ENCODE results near the gene BBC3.

BBC3 gene

DNA sequence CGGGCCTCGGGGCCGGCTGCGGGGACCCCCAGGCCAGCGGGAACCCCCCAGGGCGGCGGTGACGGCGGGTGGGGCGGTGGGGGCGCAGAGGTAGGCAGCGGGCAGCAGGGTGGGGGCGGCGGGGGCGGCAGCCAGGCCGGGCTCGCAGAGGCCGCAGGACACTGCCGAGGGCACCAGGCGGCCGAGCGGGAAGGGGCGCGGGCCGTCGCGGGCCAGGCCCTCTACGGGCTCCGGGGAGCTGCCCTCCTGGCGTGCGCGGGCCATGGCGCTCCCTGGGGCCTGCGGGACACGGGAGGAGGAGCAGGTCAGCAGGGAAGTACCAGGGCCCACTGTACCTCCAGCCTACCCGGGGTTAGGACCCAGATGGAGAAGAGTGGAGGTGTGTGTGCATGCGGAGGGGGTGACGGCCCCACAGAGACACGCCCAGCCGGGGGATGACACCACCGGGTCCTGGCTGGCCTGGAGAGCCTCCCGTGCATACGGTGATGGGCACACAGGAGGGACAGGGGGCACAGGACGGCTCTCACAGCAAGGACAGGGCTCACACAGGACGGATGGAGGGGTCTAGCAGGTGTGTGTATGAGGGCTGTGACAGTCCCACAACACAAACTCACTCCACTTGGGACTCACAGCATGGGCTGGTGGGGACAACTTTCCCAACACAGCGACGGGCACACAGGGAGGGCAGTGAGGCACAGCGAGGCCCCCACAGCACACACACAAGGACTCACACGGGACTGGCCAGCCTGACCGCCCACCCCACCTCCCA lies 2.6 kb downstream of the BBC3 start:
- H3K9me3 ChIP-seq (ENCODE audit: low read length), result no peaks in the 10 kb centered on the region
- peak overlapping the region; percentile 100 for H3K27ac ChIP-seq (ENCODE audit: low read depth, low read length)
- H3K9ac ChIP-seq (ENCODE audit: low read length), result peak overlapping the region; percentile 47
- no peaks in the 10 kb centered on the region for H3K27me3 ChIP-seq (ENCODE audit: control insufficient read depth in 1 of 2, insufficient read depth in 2 of 2, low read length in 2 of 2)
- H3K4me3 ChIP-seq (ENCODE audit: low read depth in 1 of 2, low read length in 2 of 2), result peak overlapping the region; percentile 56 to 99
- peaks cover 42% of the 10 kb centered on the region for H3K4me1 ChIP-seq (ENCODE audit: insufficient read depth, low read length)
- no peaks in the 10 kb centered on the region for H3K36me3 ChIP-seq (ENCODE audit: insufficient read depth, low read length)

DNA sequence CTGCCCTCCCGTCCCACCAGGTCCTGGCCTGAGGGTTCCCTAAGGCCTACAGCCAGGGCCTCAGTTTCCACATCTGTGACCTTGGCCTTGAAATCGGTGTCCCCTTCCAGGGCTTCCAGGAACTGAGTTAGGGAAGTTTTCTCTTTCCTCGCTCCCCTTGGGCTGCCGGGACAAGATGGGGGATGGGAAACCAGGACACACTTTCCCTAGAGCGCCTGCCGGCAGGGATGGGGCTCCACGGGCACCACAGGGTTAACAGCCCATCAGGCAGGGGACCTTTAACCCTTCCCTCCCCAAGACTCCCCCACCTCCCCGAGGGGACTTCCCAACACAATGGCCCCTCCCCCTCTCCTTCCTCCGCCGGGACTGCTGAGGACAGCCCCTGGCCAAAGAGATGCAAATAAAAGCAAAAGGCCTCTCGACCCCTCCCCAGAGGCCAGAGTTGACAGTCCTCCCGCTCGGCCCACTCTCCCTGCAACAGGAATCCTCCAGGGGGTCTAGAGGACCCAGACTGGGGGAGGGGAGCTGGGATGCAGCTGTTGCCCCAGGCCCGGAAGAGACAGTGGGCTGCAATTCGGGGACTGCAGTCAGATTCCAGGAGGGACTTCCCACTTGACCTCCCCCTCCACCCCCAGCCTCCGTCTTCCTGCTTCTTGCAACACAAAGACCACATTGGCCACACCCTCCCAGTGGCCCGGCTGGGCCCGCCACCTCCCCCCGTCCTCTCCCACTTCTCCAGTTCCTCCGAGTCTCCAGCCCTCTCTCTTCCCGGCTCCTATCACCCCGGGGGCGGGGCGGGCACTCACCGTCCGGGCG lies 3.4 kb downstream of the BBC3 start:
- peak overlapping the region; percentile 71 for H3K9ac ChIP-seq (ENCODE audit: low read length)
- H3K9me3 ChIP-seq (ENCODE audit: low read length), result no peaks in the 10 kb centered on the region
- peaks cover 42% of the 10 kb centered on the region for H3K4me1 ChIP-seq (ENCODE audit: insufficient read depth, low read length)
- no peaks in the 10 kb centered on the region for H3K27me3 ChIP-seq (ENCODE audit: control insufficient read depth in 1 of 2, insufficient read depth in 2 of 2, low read length in 2 of 2)
- H3K27ac ChIP-seq (ENCODE audit: low read depth, low read length), result peak overlapping the region; percentile 100
- H3K36me3 ChIP-seq (ENCODE audit: insufficient read depth, low read length), result no peaks in the 10 kb centered on the region
- peak overlapping the region; percentile 74 to 99 for H3K4me3 ChIP-seq (ENCODE audit: low read depth in 1 of 2, low read length in 2 of 2)

DNA sequence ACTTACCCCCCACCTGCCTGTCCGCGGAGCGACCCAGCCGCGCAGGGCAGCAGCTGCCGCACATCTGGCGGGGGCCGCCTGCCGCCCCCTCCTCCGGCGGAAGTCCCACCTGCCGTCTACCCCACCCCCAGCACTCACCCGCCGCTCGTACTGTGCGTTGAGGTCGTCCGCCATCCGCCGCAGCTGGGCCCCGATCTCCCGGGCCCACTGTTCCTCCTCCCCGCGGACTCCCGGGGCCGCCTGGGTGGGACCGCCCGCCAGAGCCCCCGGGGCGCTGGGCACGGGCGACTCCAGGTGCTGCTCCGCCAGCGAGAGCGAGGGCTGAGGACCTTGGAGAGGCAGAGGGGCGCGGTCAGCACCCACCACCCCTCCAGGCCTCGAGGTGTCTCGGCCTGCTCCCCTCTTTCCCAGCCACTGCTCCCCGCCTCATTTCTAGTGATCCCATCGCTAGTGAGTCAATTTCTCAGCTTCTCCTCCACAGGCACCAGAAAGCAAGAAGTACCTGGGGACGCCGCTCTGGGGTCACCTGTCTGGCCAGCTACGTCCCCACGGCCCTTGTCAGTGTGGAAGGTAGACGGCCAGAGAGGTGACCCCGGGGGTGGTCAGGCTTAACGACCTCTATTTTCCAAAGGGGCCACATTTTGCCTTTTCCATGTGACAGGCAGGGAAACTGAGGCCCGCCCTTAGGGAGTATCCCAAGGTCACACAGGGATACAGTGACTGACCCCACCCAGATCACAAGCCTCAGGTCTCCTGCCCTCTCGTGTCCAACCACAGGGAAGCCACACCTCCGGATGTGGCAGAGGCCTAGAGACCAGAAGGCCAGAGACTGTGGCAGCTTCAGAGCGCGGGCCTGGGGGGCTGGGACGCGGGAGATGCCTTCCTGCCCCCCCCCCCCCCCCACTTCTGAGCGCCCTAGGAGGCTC lies 4.3 kb downstream of the BBC3 start:
- peak overlapping the region; percentile 74 to 99 for H3K4me3 ChIP-seq (ENCODE audit: low read depth in 1 of 2, low read length in 2 of 2)
- H3K4me1 ChIP-seq (ENCODE audit: insufficient read depth, low read length), result peaks cover 40% of the 10 kb centered on the region
- H3K9me3 ChIP-seq (ENCODE audit: low read length), result no peaks in the 10 kb centered on the region
- peak overlapping the region; percentile 71 for H3K9ac ChIP-seq (ENCODE audit: low read length)
- no peaks in the 10 kb centered on the region for H3K27me3 ChIP-seq (ENCODE audit: control insufficient read depth in 1 of 2, insufficient read depth in 2 of 2, low read length in 2 of 2)
- H3K27ac ChIP-seq (ENCODE audit: low read depth, low read length), result peak overlapping the region; percentile 100
- peaks cover 5% of the 10 kb centered on the region for H3K36me3 ChIP-seq (ENCODE audit: insufficient read depth, low read length)

DNA sequence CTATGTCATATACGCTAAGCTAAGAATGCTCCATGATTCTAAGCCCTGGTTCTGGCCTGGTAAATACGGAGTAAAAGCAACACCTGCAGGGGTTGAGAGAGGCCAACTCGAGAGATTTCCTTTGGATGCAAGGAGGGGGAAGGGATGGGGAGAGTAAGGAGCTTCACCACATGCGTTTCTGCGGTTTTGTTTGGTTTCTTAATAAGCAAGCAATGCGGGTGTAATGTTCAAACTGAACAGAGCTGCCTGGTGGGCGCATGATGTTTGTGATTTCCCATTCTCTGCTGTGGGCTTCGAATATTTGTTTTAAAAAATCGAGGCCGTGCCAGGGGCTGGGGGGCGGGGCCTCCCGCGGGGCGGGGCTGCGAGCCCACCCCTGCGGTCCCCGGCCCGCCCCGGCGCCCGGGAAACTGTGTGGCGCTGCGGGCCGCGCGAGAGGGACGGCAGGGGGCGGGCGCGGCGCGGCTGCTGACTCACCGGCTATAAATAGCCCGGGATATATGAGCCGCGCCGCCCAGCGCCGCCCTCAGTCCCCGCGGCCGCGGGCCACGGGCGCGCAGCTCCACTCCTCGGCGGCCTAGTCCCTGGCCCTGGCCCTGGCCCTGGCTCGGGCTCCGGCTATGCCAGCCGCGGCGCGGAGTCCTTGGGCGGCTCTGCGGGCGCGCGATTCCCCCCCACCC lies 5.1 kb downstream of the BBC3 start:
- Histone ChIP-seq H3K27ac (ENCODE audit: low read depth, low read length) (peak overlapping the region; percentile 100), H3K9me3 (ENCODE audit: low read length) (no peaks in the 10 kb centered on the region), H3K4me3 (ENCODE audit: low read depth in 1 of 2, low read length in 2 of 2) (peak overlapping the region; percentile 74 to 99), H3K9ac (ENCODE audit: low read length) (no peak overlapping the region), H3K4me1 (ENCODE audit: insufficient read depth, low read length) (peaks cover 36% of the 10 kb centered on the region), H3K27me3 (ENCODE audit: control insufficient read depth in 1 of 2, insufficient read depth in 2 of 2, low read length in 2 of 2) (no peaks in the 10 kb centered on the region), H3K36me3 (ENCODE audit: insufficient read depth, low read length) (peaks cover 9% of the 10 kb centered on the region)

GRCh38 chr19:47221890-47222289 lies 9.1 kb downstream of the BBC3 start:
- Histone ChIP-seq H3K27ac (ENCODE audit: low read depth, low read length) (no peak overlapping the region), H3K9ac (ENCODE audit: low read length) (no peak overlapping the region), H3K4me3 (ENCODE audit: low read depth in 1 of 2, low read length in 2 of 2) (no peak overlapping the region), H3K27me3 (ENCODE audit: control insufficient read depth in 1 of 2, insufficient read depth in 2 of 2, low read length in 2 of 2) (no peaks in the 10 kb centered on the region), H3K9me3 (ENCODE audit: low read length) (no peaks in the 10 kb centered on the region), H3K4me1 (ENCODE audit: insufficient read depth, low read length) (peaks cover 10% of the 10 kb centered on the region), H3K36me3 (ENCODE audit: insufficient read depth, low read length) (peaks cover 21% of the 10 kb centered on the region)

- no peak overlapping the region for H3K27ac ChIP-seq (ENCODE audit: low read depth, low read length)
- peaks cover 6% of the 10 kb centered on the region for H3K4me1 ChIP-seq (ENCODE audit: insufficient read depth, low read length)
- no peaks in the 10 kb centered on the region for H3K9me3 ChIP-seq (ENCODE audit: low read length)
- peaks cover 21% of the 10 kb centered on the region for H3K36me3 ChIP-seq (ENCODE audit: insufficient read depth, low read length)
- H3K27me3 ChIP-seq (ENCODE audit: control insufficient read depth in 1 of 2, insufficient read depth in 2 of 2, low read length in 2 of 2), result no peaks in the 10 kb centered on the region
- H3K4me3 ChIP-seq (ENCODE audit: low read depth in 1 of 2, low read length in 2 of 2), result no peak overlapping the region
- H3K9ac ChIP-seq (ENCODE audit: low read length), result no peak overlapping the region
These were observed 9.7 kb downstream of the BBC3 start for GRCh38 chr19:47221080-47221841.

GRCh38 chr19:47215581-47215980 lies 15.4 kb downstream of the BBC3 start:
- Histone ChIP-seq H3K9me3 (ENCODE audit: low read length) (no peaks in the 10 kb centered on the region), H3K27ac (ENCODE audit: low read depth, low read length) (no peak overlapping the region), H3K4me1 (ENCODE audit: insufficient read depth, low read length) (peaks cover 4% of the 10 kb centered on the region), H3K36me3 (ENCODE audit: insufficient read depth, low read length) (peaks cover 8% of the 10 kb centered on the region), H3K9ac (ENCODE audit: low read length) (no peak overlapping the region), H3K27me3 (ENCODE audit: control insufficient read depth in 1 of 2, insufficient read depth in 2 of 2, low read length in 2 of 2) (no peaks in the 10 kb centered on the region), H3K4me3 (ENCODE audit: low read depth in 1 of 2, low read length in 2 of 2) (no peak overlapping the region)

GRCh38 chr19:47210689-47211316 lies 20.2 kb downstream of the BBC3 start:
- H3K27me3 ChIP-seq (ENCODE audit: control insufficient read depth in 1 of 2, insufficient read depth in 2 of 2, low read length in 2 of 2), result no peaks in the 10 kb centered on the region
- H3K27ac ChIP-seq (ENCODE audit: low read depth, low read length), result no peak overlapping the region
- H3K4me3 ChIP-seq (ENCODE audit: low read depth in 1 of 2, low read length in 2 of 2), result no peak overlapping the region
- peaks cover 7% of the 10 kb centered on the region for H3K4me1 ChIP-seq (ENCODE audit: insufficient read depth, low read length)
- H3K9ac ChIP-seq (ENCODE audit: low read length), result no peak overlapping the region
- H3K9me3 ChIP-seq (ENCODE audit: low read length), result no peaks in the 10 kb centered on the region
- H3K36me3 ChIP-seq (ENCODE audit: insufficient read depth, low read length), result peaks cover 38% of the 10 kb centered on the region

- no peak overlapping the region for H3K9ac ChIP-seq (ENCODE audit: low read length)
These were observed 20.9 kb downstream of the BBC3 start for GRCh38 chr19:47210180-47210490.

More at GRCh38 chr19:47210180-47210490, 20.9 kb downstream of the BBC3 start:
- H3K4me1 ChIP-seq (ENCODE audit: insufficient read depth, low read length), result peaks cover 7% of the 10 kb centered on the region
- H3K27ac ChIP-seq (ENCODE audit: low read depth, low read length), result no peak overlapping the region
- H3K9me3 ChIP-seq (ENCODE audit: low read length), result no peaks in the 10 kb centered on the region
- no peaks in the 10 kb centered on the region for H3K27me3 ChIP-seq (ENCODE audit: control insufficient read depth in 1 of 2, insufficient read depth in 2 of 2, low read length in 2 of 2)
- no peak overlapping the region for H3K4me3 ChIP-seq (ENCODE audit: low read depth in 1 of 2, low read length in 2 of 2)
- peaks cover 45% of the 10 kb centered on the region for H3K36me3 ChIP-seq (ENCODE audit: insufficient read depth, low read length)
